ENCODE data around the gene HDLBP. TPM values are rescaled to one million over a fixed set of nuclear protein-coding genes. Genes with fewer than 3 reads are reported as not detected.
A peak's percentile ranks its signal among the peaks of the same experiment; 100 is the strongest.

HDLBP gene
- total RNA-seq (2014; rRNA removed; shearing (Covaris generic)), result 603 and 606 TPM in 2 replicates
- 182 and 213 TPM in 2 replicates for polyA plus RNA-seq (2014; cell fraction: nucleus; rRNA removed)

- peak; percentile 99 for DNase-seq (ENCODE audit: extremely low read depth, low read depth)
These were observed at the start of gene HDLBP for GRCh38 chr2:241315093-241315878. Gene HDLBP (minus strand): TSS chr2:241315672. CDS start chr2:241266869, 48,803 bp downstream.

GRCh38 chr2:241364781-241365180 is 49.3 kb upstream of the HDLBP start:
- no peak for DNase-seq (ENCODE audit: extremely low read depth, low read depth)

GRCh38 chr2:241363426-241363825 is 48.0 kb upstream of the HDLBP start:
- DNase-seq (ENCODE audit: extremely low read depth, low read depth), result no peak

GRCh38 chr2:241359481-241360045 is 44.1 kb upstream of the HDLBP start:
- no peak for DNase-seq (ENCODE audit: extremely low read depth, low read depth)

GRCh38 chr2:241358470-241358869 is 43.0 kb upstream of the HDLBP start:
- DNase-seq (ENCODE audit: extremely low read depth, low read depth), result no peak

GRCh38 chr2:241357531-241357930 is 42.1 kb upstream of the HDLBP start:
- DNase-seq (ENCODE audit: extremely low read depth, low read depth), result no peak

- no peak for DNase-seq (ENCODE audit: extremely low read depth, low read depth)
These were observed 41.4 kb upstream of the HDLBP start for GRCh38 chr2:241356871-241357260.

GRCh38 chr2:241355983-241356870 is 40.8 kb upstream of the HDLBP start, which contains the start of gene FARP2:
Gene FARP2 (plus strand): TSS chr2:241356285. CDS start chr2:241373108, 16,823 bp downstream.
- DNase-seq (ENCODE audit: extremely low read depth, low read depth), result peak; percentile 99

GRCh38 chr2:241354668-241355658 is 39.5 kb upstream of the HDLBP start:
- peak; percentile 86 for DNase-seq (ENCODE audit: extremely low read depth, low read depth)

GRCh38 chr2:241352227-241352626 is 36.8 kb upstream of the HDLBP start:
- DNase-seq (ENCODE audit: extremely low read depth, low read depth), result no peak

- no peak for DNase-seq (ENCODE audit: extremely low read depth, low read depth)
These were observed 36.2 kb upstream of the HDLBP start for GRCh38 chr2:241351640-241352031.

GRCh38 chr2:241350878-241351639 is 35.6 kb upstream of the HDLBP start:
- no peak for DNase-seq (ENCODE audit: extremely low read depth, low read depth)

- DNase-seq (ENCODE audit: extremely low read depth, low read depth), result no peak
These were observed 35.0 kb upstream of the HDLBP start for GRCh38 chr2:241350530-241350877.

GRCh38 chr2:241349941-241350340 is 34.5 kb upstream of the HDLBP start:
- no peak for DNase-seq (ENCODE audit: extremely low read depth, low read depth)

- DNase-seq (ENCODE audit: extremely low read depth, low read depth), result no peak
These were observed 29.6 kb upstream of the HDLBP start for GRCh38 chr2:241344925-241345651.

- DNase-seq (ENCODE audit: extremely low read depth, low read depth), result no peak
These were observed 25.2 kb upstream of the HDLBP start for GRCh38 chr2:241340631-241341163.

GRCh38 chr2:241339839-241340630 is 24.6 kb upstream of the HDLBP start:
- DNase-seq (ENCODE audit: extremely low read depth, low read depth), result no peak

Measured in NCI-H460 (cell line).